SK-N-SH treated with all-trans-retinoic acid at 6 μM for 48 hours (cell line): Measurements from ENCODE around the gene TMEM192.

Source experiments
- ATAC-seq: fragments of 200-7000 bp; cut with Tn5 transposase; 3 replicates; pipeline ENCODE4 v1.9.1; 2020; ENCODE audit warnings: mild to moderate bottlenecking, moderate library complexity
- ARNTL ChIP-seq: fragments of 450-650 bp; formaldehyde crosslinking; IDR thresholded peaks from 2 replicates; pipeline ENCODE4 v1.5.0; 2020; ENCODE audit warnings: low read depth, mild to moderate bottlenecking, moderate library complexity, borderline replicate concordance
- BACH2 ChIP-seq: fragments of 250-450 bp; sonication (Bioruptor Pico); IDR thresholded peaks from 2 replicates; pipeline ENCODE4 v1.9.0; 2021; ENCODE audit warnings: mild to moderate bottlenecking, borderline replicate concordance
- CSDC2 ChIP-seq: fragments of 250-450 bp; sonication (Bioruptor Pico); IDR thresholded peaks from 2 replicates; pipeline ENCODE4 v1.5.0; 2020; ENCODE audit warnings: mild to moderate bottlenecking, moderate library complexity
- ESRRG ChIP-seq: fragments of 250-450 bp; sonication (Bioruptor Pico); IDR thresholded peaks from 2 replicates; pipeline ENCODE4 v1.6.1; 2021; ENCODE audit warnings: mild to moderate bottlenecking
- GLIS3 ChIP-seq: fragments of 250-450 bp; sonication (Bioruptor Pico); IDR thresholded peaks from 2 replicates; pipeline ENCODE4 v1.5.0; 2020; ENCODE audit warnings: mild to moderate bottlenecking, moderate library complexity
- ISL1 ChIP-seq: fragments of 250-450 bp; sonication (Bioruptor Pico); IDR thresholded peaks from 2 replicates; pipeline ENCODE4 v2.1.2; 2022; ENCODE audit warnings: mild to moderate bottlenecking, moderate library complexity
- OSR1 ChIP-seq: fragments of 250-450 bp; sonication (Bioruptor Pico); IDR thresholded peaks from 2 replicates; pipeline ENCODE4 v1.8.0; 2022; ENCODE audit warnings: moderate library complexity, mild to moderate bottlenecking, inconsistent platforms
- PPARA ChIP-seq: fragments of 250-450 bp; sonication (Bioruptor Pico); IDR thresholded peaks from 2 replicates; pipeline ENCODE4 v1.5.0; 2020; ENCODE audit warnings: mild to moderate bottlenecking, borderline replicate concordance
- RARB ChIP-seq: fragments of 250-450 bp; sonication (Bioruptor Pico); IDR thresholded peaks from 2 replicates; pipeline ENCODE4 v1.8.0; 2021; ENCODE audit warnings: mild to moderate bottlenecking, moderate library complexity
- SNAI2 ChIP-seq: fragments of 250-450 bp; sonication (Bioruptor Pico); IDR thresholded peaks from 2 replicates; pipeline ENCODE4 v1.5.0; 2020; ENCODE audit warnings: mild to moderate bottlenecking, moderate library complexity
- TCF4 ChIP-seq: fragments of 250-450 bp; sonication (Bioruptor Pico); IDR thresholded peaks from 2 replicates; pipeline ENCODE4 v1.8.0; 2021; ENCODE audit warnings: mild to moderate bottlenecking, moderate library complexity, borderline replicate concordance
- TOX ChIP-seq: fragments of 250-450 bp; sonication (Bioruptor Pico); IDR thresholded peaks from 2 replicates; pipeline ENCODE4 v1.8.0; 2021; ENCODE audit warnings: mild to moderate bottlenecking, moderate library complexity, borderline replicate concordance
- ZFP30 ChIP-seq: fragments of 450-650 bp; formaldehyde crosslinking; IDR thresholded peaks from 2 replicates; pipeline ENCODE4 v1.5.0; 2022; ENCODE audit warnings: mild to moderate bottlenecking, moderate library complexity
- ZNF565 ChIP-seq: fragments of 450-650 bp; formaldehyde crosslinking; conservative IDR thresholded peaks from 2 replicates; pipeline ENCODE4 v1.5.0; 2020; ENCODE audit warnings: low read depth, mild to moderate bottlenecking, moderate library complexity
- ZNF70 ChIP-seq: fragments of 450-650 bp; formaldehyde crosslinking; IDR thresholded peaks from 2 replicates; pipeline ENCODE4 v1.5.0; 2020; ENCODE audit warnings: mild to moderate bottlenecking, moderate library complexity
- ZNF8 ChIP-seq: fragments of 450-650 bp; formaldehyde crosslinking; IDR thresholded peaks from 2 replicates; pipeline ENCODE4 v1.5.0; 2020; ENCODE audit warnings: mild to moderate bottlenecking, moderate library complexity
- TF ChIP-seq, protein P1 (sequence below): fragments of 250-450 bp; sonication (Bioruptor Pico); IDR thresholded peaks from 2 replicates; pipeline ENCODE4 v1.5.1; 2021; ENCODE audit warnings: mild to moderate bottlenecking, moderate library complexity
- TF ChIP-seq, protein P2 (sequence below): fragments of 250-450 bp; sonication (Bioruptor Pico); IDR thresholded peaks from 2 replicates; pipeline ENCODE4 v1.5.0; 2020; ENCODE audit warnings: mild to moderate bottlenecking, moderate library complexity
- TF ChIP-seq, protein P3 (sequence below): fragments of 250-450 bp; sonication (Bioruptor Pico); IDR thresholded peaks from 2 replicates; pipeline ENCODE4 v1.5.1; 2020; ENCODE audit warnings: low read depth, mild to moderate bottlenecking, moderate library complexity
- TF ChIP-seq, protein P4 (sequence below): fragments of 250-450 bp; sonication (Bioruptor Pico); IDR thresholded peaks from 2 replicates; pipeline ENCODE4 v1.8.0; 2020; ENCODE audit warnings: mild to moderate bottlenecking, moderate library complexity, borderline replicate concordance
- TF ChIP-seq, protein P5 (sequence below): fragments of 250-450 bp; sonication (Bioruptor Pico); IDR thresholded peaks from 2 replicates; pipeline ENCODE4 v1.8.0; 2021; ENCODE audit warnings: low read depth, mild to moderate bottlenecking, moderate library complexity, borderline replicate concordance

The TMEM192 gene

DNA sequence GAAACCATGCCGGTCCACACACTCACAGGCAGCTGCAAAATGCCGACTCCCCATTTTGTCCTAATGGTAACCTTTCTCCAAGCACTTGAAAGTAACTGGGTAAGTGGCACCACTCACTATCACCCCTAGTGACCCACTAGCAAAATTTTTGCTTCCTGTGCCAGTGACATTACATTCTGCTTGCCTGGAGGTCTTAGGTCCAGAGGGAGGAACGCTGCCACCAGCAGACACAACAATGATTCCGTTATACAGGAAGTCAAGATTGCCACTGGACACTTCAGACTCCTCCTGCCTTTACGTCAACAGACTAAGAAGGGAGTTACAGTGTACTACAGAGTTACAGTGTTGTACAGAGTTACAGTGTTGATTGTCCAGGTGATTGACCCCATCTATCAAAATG lies 11.8 kb upstream of the TMEM192 start:
- ATAC-seq = no peak; the same call in 1 of the 3 replicates
- TF ChIP-seq ZNF70 (CRISPR knock-in tag) (no peak), TCF4 (CRISPR knock-in tag) (no peak), ESRRG (CRISPR knock-in tag) (no peak), PPARA (CRISPR knock-in tag) (no peak), GLIS3 (CRISPR knock-in tag) (no peak)
- TF ChIP-seq, protein P1, sequence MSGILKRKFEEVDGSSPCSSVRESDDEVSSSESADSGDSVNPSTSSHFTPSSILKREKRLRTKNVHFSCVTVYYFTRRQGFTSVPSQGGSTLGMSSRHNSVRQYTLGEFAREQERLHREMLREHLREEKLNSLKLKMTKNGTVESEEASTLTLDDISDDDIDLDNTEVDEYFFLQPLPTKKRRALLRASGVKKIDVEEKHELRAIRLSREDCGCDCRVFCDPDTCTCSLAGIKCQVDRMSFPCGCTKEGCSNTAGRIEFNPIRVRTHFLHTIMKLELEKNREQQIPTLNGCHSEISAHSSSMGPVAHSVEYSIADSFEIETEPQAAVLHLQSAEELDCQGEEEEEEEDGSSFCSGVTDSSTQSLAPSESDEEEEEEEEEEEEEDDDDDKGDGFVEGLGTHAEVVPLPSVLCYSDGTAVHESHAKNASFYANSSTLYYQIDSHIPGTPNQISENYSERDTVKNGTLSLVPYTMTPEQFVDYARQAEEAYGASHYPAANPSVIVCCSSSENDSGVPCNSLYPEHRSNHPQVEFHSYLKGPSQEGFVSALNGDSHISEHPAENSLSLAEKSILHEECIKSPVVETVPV = no peak
- TF ChIP-seq, all 23 proteins: peak for 0

DNA sequence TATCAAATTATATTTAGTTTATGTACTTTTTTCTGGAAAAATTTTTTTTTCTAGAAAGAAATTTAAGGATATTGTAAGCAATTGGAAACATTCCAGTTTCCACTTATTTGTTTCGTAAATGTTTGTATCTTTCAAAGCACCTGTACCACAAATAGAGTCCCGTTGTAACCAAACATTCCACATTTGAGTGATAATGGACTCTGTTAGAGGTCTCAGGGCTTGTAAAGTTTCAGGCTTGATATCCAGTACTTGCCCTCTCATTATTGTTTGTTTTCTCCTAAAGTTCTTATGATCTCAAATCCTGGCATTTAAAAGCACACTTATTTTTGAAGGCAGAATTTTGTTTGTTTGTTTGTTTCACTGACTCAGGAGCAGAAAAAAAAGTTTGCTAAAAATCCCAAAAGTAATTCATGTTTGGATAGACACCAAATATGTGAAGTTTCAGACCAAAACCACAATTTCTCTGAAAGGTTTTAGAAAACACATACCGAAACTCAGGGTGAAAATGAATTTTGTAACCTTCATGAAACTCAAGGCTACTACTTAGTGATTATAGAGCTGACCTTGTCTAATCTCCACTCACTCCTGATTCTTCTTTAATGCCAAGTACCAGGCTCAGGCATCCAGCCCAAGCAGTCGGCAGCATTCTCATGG lies 5.7 kb upstream of the TMEM192 start:
- TF ChIP-seq TOX (CRISPR knock-in tag) (no peak), CSDC2 (CRISPR knock-in tag) (no peak), TCF4 (CRISPR knock-in tag) (no peak), SNAI2 (CRISPR knock-in tag) (no peak), OSR1 (no peak), BACH2 (CRISPR knock-in tag) (no peak), GLIS3 (CRISPR knock-in tag) (no peak), ZNF565 (CRISPR knock-in tag) (no peak), ARNTL (CRISPR knock-in tag) (no peak), ZNF8 (CRISPR knock-in tag) (no peak), ZFP30 (CRISPR knock-in tag) (no peak)
- TF ChIP-seq, protein P2, sequence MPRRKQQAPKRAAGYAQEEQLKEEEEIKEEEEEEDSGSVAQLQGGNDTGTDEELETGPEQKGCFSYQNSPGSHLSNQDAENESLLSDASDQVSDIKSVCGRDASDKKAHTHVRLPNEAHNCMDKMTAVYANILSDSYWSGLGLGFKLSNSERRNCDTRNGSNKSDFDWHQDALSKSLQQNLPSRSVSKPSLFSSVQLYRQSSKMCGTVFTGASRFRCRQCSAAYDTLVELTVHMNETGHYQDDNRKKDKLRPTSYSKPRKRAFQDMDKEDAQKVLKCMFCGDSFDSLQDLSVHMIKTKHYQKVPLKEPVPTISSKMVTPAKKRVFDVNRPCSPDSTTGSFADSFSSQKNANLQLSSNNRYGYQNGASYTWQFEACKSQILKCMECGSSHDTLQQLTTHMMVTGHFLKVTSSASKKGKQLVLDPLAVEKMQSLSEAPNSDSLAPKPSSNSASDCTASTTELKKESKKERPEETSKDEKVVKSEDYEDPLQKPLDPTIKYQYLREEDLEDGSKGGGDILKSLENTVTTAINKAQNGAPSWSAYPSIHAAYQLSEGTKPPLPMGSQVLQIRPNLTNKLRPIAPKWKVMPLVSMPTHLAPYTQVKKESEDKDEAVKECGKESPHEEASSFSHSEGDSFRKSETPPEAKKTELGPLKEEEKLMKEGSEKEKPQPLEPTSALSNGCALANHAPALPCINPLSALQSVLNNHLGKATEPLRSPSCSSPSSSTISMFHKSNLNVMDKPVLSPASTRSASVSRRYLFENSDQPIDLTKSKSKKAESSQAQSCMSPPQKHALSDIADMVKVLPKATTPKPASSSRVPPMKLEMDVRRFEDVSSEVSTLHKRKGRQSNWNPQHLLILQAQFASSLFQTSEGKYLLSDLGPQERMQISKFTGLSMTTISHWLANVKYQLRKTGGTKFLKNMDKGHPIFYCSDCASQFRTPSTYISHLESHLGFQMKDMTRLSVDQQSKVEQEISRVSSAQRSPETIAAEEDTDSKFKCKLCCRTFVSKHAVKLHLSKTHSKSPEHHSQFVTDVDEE (CRISPR knock-in tag) = no peak
- TF ChIP-seq, protein P3, sequence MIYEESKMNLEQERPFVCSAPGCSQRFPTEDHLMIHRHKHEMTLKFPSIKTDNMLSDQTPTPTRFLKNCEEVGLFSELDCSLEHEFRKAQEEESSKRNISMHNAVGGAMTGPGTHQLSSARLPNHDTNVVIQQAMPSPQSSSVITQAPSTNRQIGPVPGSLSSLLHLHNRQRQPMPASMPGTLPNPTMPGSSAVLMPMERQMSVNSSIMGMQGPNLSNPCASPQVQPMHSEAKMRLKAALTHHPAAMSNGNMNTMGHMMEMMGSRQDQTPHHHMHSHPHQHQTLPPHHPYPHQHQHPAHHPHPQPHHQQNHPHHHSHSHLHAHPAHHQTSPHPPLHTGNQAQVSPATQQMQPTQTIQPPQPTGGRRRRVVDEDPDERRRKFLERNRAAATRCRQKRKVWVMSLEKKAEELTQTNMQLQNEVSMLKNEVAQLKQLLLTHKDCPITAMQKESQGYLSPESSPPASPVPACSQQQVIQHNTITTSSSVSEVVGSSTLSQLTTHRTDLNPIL (CRISPR knock-in tag) = no peak
- TF ChIP-seq, protein P4, sequence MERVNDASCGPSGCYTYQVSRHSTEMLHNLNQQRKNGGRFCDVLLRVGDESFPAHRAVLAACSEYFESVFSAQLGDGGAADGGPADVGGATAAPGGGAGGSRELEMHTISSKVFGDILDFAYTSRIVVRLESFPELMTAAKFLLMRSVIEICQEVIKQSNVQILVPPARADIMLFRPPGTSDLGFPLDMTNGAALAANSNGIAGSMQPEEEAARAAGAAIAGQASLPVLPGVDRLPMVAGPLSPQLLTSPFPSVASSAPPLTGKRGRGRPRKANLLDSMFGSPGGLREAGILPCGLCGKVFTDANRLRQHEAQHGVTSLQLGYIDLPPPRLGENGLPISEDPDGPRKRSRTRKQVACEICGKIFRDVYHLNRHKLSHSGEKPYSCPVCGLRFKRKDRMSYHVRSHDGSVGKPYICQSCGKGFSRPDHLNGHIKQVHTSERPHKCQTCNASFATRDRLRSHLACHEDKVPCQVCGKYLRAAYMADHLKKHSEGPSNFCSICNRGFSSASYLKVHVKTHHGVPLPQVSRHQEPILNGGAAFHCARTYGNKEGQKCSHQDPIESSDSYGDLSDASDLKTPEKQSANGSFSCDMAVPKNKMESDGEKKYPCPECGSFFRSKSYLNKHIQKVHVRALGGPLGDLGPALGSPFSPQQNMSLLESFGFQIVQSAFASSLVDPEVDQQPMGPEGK (CRISPR knock-in tag) = no peak
- TF ChIP-seq, all 23 proteins: peak for 0
- no peak for ATAC-seq

DNA sequence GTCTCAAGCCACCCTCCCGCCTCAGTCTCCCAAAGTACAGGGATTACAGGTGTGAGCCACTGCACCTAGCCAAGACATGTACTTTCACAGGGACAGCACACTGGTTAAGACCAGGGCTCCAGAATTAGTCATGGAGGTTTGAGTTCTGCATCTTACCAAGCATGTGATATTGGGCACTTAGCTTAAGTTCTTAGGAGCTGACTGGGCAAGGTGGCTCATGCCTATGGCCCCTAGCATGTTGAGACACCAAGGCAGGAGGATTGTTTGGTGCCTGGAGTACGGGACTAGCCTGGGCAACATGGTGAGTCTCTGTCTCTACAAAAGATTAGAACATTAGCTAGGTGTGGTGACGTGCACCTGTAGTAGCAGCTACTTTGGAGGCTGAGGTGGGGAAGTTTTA lies 2.6 kb upstream of the TMEM192 start:
- ATAC-seq = no peak
- TF ChIP-seq ZFP30 (CRISPR knock-in tag) = no peak
- no peak for TF ChIP-seq OSR1
- TF ChIP-seq RARB (CRISPR knock-in tag) = no peak
- TF ChIP-seq, protein P5, sequence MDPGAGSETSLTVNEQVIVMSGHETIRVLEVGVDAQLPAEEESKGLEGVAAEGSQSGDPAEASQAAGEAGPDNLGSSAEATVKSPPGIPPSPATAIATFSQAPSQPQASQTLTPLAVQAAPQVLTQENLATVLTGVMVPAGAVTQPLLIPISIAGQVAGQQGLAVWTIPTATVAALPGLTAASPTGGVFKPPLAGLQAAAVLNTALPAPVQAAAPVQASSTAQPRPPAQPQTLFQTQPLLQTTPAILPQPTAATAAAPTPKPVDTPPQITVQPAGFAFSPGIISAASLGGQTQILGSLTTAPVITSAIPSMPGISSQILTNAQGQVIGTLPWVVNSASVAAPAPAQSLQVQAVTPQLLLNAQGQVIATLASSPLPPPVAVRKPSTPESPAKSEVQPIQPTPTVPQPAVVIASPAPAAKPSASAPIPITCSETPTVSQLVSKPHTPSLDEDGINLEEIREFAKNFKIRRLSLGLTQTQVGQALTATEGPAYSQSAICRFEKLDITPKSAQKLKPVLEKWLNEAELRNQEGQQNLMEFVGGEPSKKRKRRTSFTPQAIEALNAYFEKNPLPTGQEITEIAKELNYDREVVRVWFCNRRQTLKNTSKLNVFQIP (CRISPR knock-in tag) = no peak
- no peak for TF ChIP-seq ESRRG (CRISPR knock-in tag)
- TF ChIP-seq ZNF8 (CRISPR knock-in tag) = no peak
- TF ChIP-seq ZNF565 (CRISPR knock-in tag) = no peak
- TF ChIP-seq, protein P1 = no peak
- TF ChIP-seq CSDC2 (CRISPR knock-in tag) = no peak
- TF ChIP-seq, protein P4 (CRISPR knock-in tag) = no peak
- TF ChIP-seq BACH2 (CRISPR knock-in tag) = no peak
- TF ChIP-seq TOX (CRISPR knock-in tag) = no peak
- TF ChIP-seq, protein P3 (CRISPR knock-in tag) = no peak
- no peak for TF ChIP-seq ISL1 (CRISPR knock-in tag)
- no peak for TF ChIP-seq ZNF70 (CRISPR knock-in tag)
- TF ChIP-seq SNAI2 (CRISPR knock-in tag) = no peak
- TF ChIP-seq PPARA (CRISPR knock-in tag) = no peak
